ENCODE data around the gene TIMP1. TPM values are rescaled to one million over a fixed set of nuclear protein-coding genes. Genes with fewer than 3 reads are reported as not detected.
A peak's percentile ranks its signal among the peaks of the same experiment; 100 is the strongest.

Gene TIMP1
- total and polyA plus RNA-seq, 12 donors = 176 to 3,693 (median 704) TPM

DNA sequence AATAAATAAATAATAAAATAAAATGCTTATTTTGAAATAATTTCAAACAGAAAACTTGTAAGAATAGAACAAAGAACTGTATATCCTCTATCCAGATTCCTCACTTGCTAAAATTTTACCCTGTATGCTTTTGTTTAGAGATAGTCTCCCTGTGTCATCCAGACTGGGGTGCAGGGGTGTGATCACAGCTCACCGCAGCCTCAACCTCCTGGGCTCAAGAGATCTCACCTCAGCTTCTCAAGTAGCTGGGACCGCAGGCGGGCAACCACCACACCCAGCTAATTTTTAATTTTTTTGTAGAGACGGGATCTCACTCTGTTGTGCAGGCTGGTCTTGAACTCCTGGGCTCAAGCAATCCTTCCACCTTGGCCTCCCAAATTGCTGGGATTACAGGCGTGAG, 38.7 kb upstream of the TIMP1 start:
- intact Hi-C loops (cut with DNase I) = no loop called here
- H3K9me3 ChIP-seq (replicated peaks in 1 of 3) = no peaks in the 10 kb centered on the region
- H3K27me3 ChIP-seq = no peaks in the 10 kb centered on the region
- H3K36me3 ChIP-seq (replicated peaks in 1 of 2) = no peaks in the 10 kb centered on the region
- H3K4me3 ChIP-seq = no peak overlapping the region
- WGBS, 4 donors = 83 to 92% (median 87%) methylated on average over 4 to 5 of the region's 5 CpGs
- DNase-seq = no peak
- H3K4me1 ChIP-seq (replicated peaks in 1 of 2) = no peaks in the 10 kb centered on the region
- H3K27ac ChIP-seq = no peak overlapping the region
- no peak for TF ChIP-seq POLR2A (IDR thresholded peaks at IDR 0.05)
- TF ChIP-seq, protein P1, sequence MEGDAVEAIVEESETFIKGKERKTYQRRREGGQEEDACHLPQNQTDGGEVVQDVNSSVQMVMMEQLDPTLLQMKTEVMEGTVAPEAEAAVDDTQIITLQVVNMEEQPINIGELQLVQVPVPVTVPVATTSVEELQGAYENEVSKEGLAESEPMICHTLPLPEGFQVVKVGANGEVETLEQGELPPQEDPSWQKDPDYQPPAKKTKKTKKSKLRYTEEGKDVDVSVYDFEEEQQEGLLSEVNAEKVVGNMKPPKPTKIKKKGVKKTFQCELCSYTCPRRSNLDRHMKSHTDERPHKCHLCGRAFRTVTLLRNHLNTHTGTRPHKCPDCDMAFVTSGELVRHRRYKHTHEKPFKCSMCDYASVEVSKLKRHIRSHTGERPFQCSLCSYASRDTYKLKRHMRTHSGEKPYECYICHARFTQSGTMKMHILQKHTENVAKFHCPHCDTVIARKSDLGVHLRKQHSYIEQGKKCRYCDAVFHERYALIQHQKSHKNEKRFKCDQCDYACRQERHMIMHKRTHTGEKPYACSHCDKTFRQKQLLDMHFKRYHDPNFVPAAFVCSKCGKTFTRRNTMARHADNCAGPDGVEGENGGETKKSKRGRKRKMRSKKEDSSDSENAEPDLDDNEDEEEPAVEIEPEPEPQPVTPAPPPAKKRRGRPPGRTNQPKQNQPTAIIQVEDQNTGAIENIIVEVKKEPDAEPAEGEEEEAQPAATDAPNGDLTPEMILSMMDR (IDR thresholded peaks at IDR 0.05) = no peak

- WGBS, 4 donors = 0 to 40% (median 12%) methylated on average over 2 to 20 of the region's 20 CpGs
- intact Hi-C loops (cut with DNase I) = no loop called here
- Histone ChIP-seq H3K27me3 (no peaks in the 10 kb centered on the region), H3K4me3 (peak overlapping the region in 2 of 4 donors; percentile 14 to 47), H3K36me3 (replicated peaks in 1 of 2) (no peaks in the 10 kb centered on the region), H3K27ac (peak overlapping the region; percentile 79 to 95 (median 85)), H3K4me1 (replicated peaks in 1 of 2) (no peaks in the 10 kb centered on the region), H3K9me3 (replicated peaks in 1 of 3) (no peaks in the 10 kb centered on the region)
- TF ChIP-seq, protein P1 (IDR thresholded peaks at IDR 0.05) = no peak
- peak; percentile 19 to 84 for TF ChIP-seq POLR2A (IDR thresholded peaks at IDR 0.05)
- peak; percentile 87 to 97 (median 95) for DNase-seq
Observed at GRCh38 chrX:47556045-47556623, 26.1 kb upstream of the TIMP1 start.

GRCh38 chrX:47558436-47558835, 23.8 kb upstream of the TIMP1 start:
- Histone ChIP-seq H3K4me3 (no peak overlapping the region), H3K27ac (no peak overlapping the region), H3K27me3 (no peaks in the 10 kb centered on the region), H3K4me1 (replicated peaks in 1 of 2) (no peaks in the 10 kb centered on the region), H3K9me3 (replicated peaks in 1 of 3) (no peaks in the 10 kb centered on the region), H3K36me3 (replicated peaks in 1 of 2) (peaks cover 0 to 8% of the 10 kb centered on the region in 2 donors)
- intact Hi-C loops (cut with DNase I) = no loop called here
- TF ChIP-seq POLR2A (IDR thresholded peaks at IDR 0.05) = no peak
- TF ChIP-seq, protein P1 (IDR thresholded peaks at IDR 0.05) = no peak
- 87 to 93% (median 91%) methylated on average over 3 of the region's 3 CpGs for WGBS, 4 donors
- DNase-seq = no peak

- intact Hi-C loops (cut with DNase I) = loop anchor here in 1 of 2 donors (10.0 kb wide), 1 partner anchor 84 kb away; no protein-coding TSS in a partner anchor
- Histone ChIP-seq H3K4me3 (peak overlapping the region in 2 of 4 donors; percentile 52 to 63), H3K4me1 (replicated peaks in 1 of 2) (no peaks in the 10 kb centered on the region), H3K36me3 (replicated peaks in 1 of 2) (peaks cover 0 to 11% of the 10 kb centered on the region in 2 donors), H3K27ac (peak overlapping the region in 4 of 5 donors; percentile 31 to 99 (median 89)), H3K9me3 (replicated peaks in 1 of 3) (no peaks in the 10 kb centered on the region), H3K27me3 (no peaks in the 10 kb centered on the region)
- DNase-seq = no peak
- WGBS, 4 donors = 11 to 35% (median 20%) methylated on average over 14 to 15 of the region's 15 CpGs
- TF ChIP-seq, protein P1 (IDR thresholded peaks at IDR 0.05) = no peak
- no peak for TF ChIP-seq POLR2A (IDR thresholded peaks at IDR 0.05)
Observed at GRCh38 chrX:47560179-47560933, 21.9 kb upstream of the TIMP1 start.
